ENCODE results near the gene GEMIN7. TPM values are rescaled to one million over a fixed set of nuclear protein-coding genes. Genes with fewer than 3 reads are reported as not detected.

The GEMIN7 gene
- polyA plus RNA-seq, 4 donors, result 25.3 to 49.7 (median 35.4) TPM

- Histone ChIP-seq H3K9me3 (ENCODE audit: control insufficient read depth in 2 of 2, insufficient read depth in 1 of 2, low read depth in 1 of 2, low read length in 1 of 2) (peaks cover 0 to 5% of the 10 kb centered on the region in 2 donors), H3K36me3 (ENCODE audit: control insufficient read depth in 3 of 3, insufficient read depth in 2 of 3, low read depth in 1 of 3, low read length in 3 of 3) (peaks cover 10 to 72% (median 14%) of the 10 kb centered on the region in 3 donors), H3K4me3 (ENCODE audit: low read depth in 1 of 3, low read length in 3 of 3) (peak overlapping the region in 2 of 3 donors; percentile 89 to 97), H3K27ac (ENCODE audit: low read depth in 1 of 3, low read length in 2 of 3) (peak overlapping the region in 1 of 3 donors; percentile 99), H3K27me3 (ENCODE audit: control insufficient read depth in 3 of 3, insufficient read depth in 3 of 3, low read length in 3 of 3) (no peaks in the 10 kb centered on the region), H3K4me1 (ENCODE audit: control insufficient read depth in 3 of 3, insufficient read depth in 2 of 3, low read depth in 1 of 3, low read length in 2 of 3) (peaks cover 0 to 24% (median 7%) of the 10 kb centered on the region in 3 donors)
- DNase-seq (no peak), FAIRE-seq (no peak)
- 72 to 78% (median 76%) methylated on average over 19 of the region's 19 CpGs for WGBS, 3 donors
Measured at GRCh38 chr19:45040059-45040771, 38.8 kb upstream of the GEMIN7 start.

GRCh38 chr19:45041125-45041524, 37.9 kb upstream of the GEMIN7 start:
- 84 to 90% (median 89%) methylated on average over 6 of the region's 6 CpGs for WGBS, 3 donors
- DNase-seq, result no peak
- Histone ChIP-seq H3K4me3 (ENCODE audit: low read depth in 1 of 3, low read length in 3 of 3) (no peak overlapping the region), H3K9me3 (ENCODE audit: control insufficient read depth in 2 of 2, insufficient read depth in 1 of 2, low read depth in 1 of 2, low read length in 1 of 2) (no peaks in the 10 kb centered on the region), H3K4me1 (ENCODE audit: control insufficient read depth in 3 of 3, insufficient read depth in 2 of 3, low read depth in 1 of 3, low read length in 2 of 3) (peaks cover 0 to 33% (median 7%) of the 10 kb centered on the region in 3 donors), H3K27ac (ENCODE audit: low read depth in 1 of 3, low read length in 2 of 3) (no peak overlapping the region), H3K27me3 (ENCODE audit: control insufficient read depth in 3 of 3, insufficient read depth in 3 of 3, low read length in 3 of 3) (no peaks in the 10 kb centered on the region), H3K36me3 (ENCODE audit: control insufficient read depth in 3 of 3, insufficient read depth in 2 of 3, low read depth in 1 of 3, low read length in 3 of 3) (peaks cover 10 to 74% (median 11%) of the 10 kb centered on the region in 3 donors)
- FAIRE-seq, result no peak

GRCh38 chr19:45045671-45046353, 33.2 kb upstream of the GEMIN7 start:
- no peak for FAIRE-seq
- Histone ChIP-seq H3K36me3 (ENCODE audit: control insufficient read depth in 3 of 3, insufficient read depth in 2 of 3, low read depth in 1 of 3, low read length in 3 of 3) (peaks cover 7 to 72% (median 11%) of the 10 kb centered on the region in 3 donors), H3K27ac (ENCODE audit: low read depth in 1 of 3, low read length in 2 of 3) (peak overlapping the region; percentile 49 to 84 (median 52)), H3K9me3 (ENCODE audit: control insufficient read depth in 2 of 2, insufficient read depth in 1 of 2, low read depth in 1 of 2, low read length in 1 of 2) (no peaks in the 10 kb centered on the region), H3K4me3 (ENCODE audit: low read depth in 1 of 3, low read length in 3 of 3) (no peak overlapping the region), H3K4me1 (ENCODE audit: control insufficient read depth in 3 of 3, insufficient read depth in 2 of 3, low read depth in 1 of 3, low read length in 2 of 3) (peaks cover 0 to 30% (median 3%) of the 10 kb centered on the region in 3 donors), H3K27me3 (ENCODE audit: control insufficient read depth in 3 of 3, insufficient read depth in 3 of 3, low read length in 3 of 3) (no peaks in the 10 kb centered on the region)
- 14 to 57% (median 41%) methylated on average over 14 of the region's 14 CpGs for WGBS, 3 donors
- peak; percentile 72 to 83 for DNase-seq

- FAIRE-seq, result no peak
- Histone ChIP-seq H3K9me3 (ENCODE audit: control insufficient read depth in 2 of 2, insufficient read depth in 1 of 2, low read depth in 1 of 2, low read length in 1 of 2) (no peaks in the 10 kb centered on the region), H3K27me3 (ENCODE audit: control insufficient read depth in 3 of 3, insufficient read depth in 3 of 3, low read length in 3 of 3) (no peaks in the 10 kb centered on the region), H3K27ac (ENCODE audit: low read depth in 1 of 3, low read length in 2 of 3) (peak overlapping the region; percentile 49 to 84 (median 52)), H3K4me3 (ENCODE audit: low read depth in 1 of 3, low read length in 3 of 3) (no peak overlapping the region), H3K36me3 (ENCODE audit: control insufficient read depth in 3 of 3, insufficient read depth in 2 of 3, low read depth in 1 of 3, low read length in 3 of 3) (peaks cover 7 to 69% (median 11%) of the 10 kb centered on the region in 3 donors), H3K4me1 (ENCODE audit: control insufficient read depth in 3 of 3, insufficient read depth in 2 of 3, low read depth in 1 of 3, low read length in 2 of 3) (peaks cover 2 to 34% (median 3%) of the 10 kb centered on the region in 3 donors)
- WGBS, 3 donors, result 60 to 74% (median 65%) methylated on average over 7 of the region's 7 CpGs
- peak in 1 of 2 donors; percentile 26 for DNase-seq
Measured at GRCh38 chr19:45046355-45046754, 32.7 kb upstream of the GEMIN7 start.

- no peaks in the 10 kb centered on the region for H3K27me3 ChIP-seq (ENCODE audit: control insufficient read depth in 3 of 3, insufficient read depth in 3 of 3, low read length in 3 of 3)
- no peak overlapping the region for H3K4me3 ChIP-seq (ENCODE audit: low read depth in 1 of 3, low read length in 3 of 3)
- H3K36me3 ChIP-seq (ENCODE audit: control insufficient read depth in 3 of 3, insufficient read depth in 2 of 3, low read depth in 1 of 3, low read length in 3 of 3), result peaks cover 4 to 69% (median 8%) of the 10 kb centered on the region in 3 donors
- no peaks in the 10 kb centered on the region for H3K9me3 ChIP-seq (ENCODE audit: control insufficient read depth in 2 of 2, insufficient read depth in 1 of 2, low read depth in 1 of 2, low read length in 1 of 2)
- H3K4me1 ChIP-seq (ENCODE audit: control insufficient read depth in 3 of 3, insufficient read depth in 2 of 3, low read depth in 1 of 3, low read length in 2 of 3), result peaks cover 2 to 39% (median 3%) of the 10 kb centered on the region in 3 donors
- FAIRE-seq, result no peak
- 69 to 89% (median 87%) methylated on average over 7 of the region's 7 CpGs for WGBS, 3 donors
- H3K27ac ChIP-seq (ENCODE audit: low read depth in 1 of 3, low read length in 2 of 3), result no peak overlapping the region
- no peak for DNase-seq
Measured at GRCh38 chr19:45047188-45047797, 31.8 kb upstream of the GEMIN7 start.

GRCh38 chr19:45049073-45049736, 29.9 kb upstream of the GEMIN7 start:
- peaks cover 0 to 74% (median 7%) of the 10 kb centered on the region in 3 donors for H3K36me3 ChIP-seq (ENCODE audit: control insufficient read depth in 3 of 3, insufficient read depth in 2 of 3, low read depth in 1 of 3, low read length in 3 of 3)
- WGBS, 3 donors, result 71 to 88% (median 83%) methylated on average over 8 of the region's 8 CpGs
- FAIRE-seq (no peak), DNase-seq (no peak)
- H3K9me3 ChIP-seq (ENCODE audit: control insufficient read depth in 2 of 2, insufficient read depth in 1 of 2, low read depth in 1 of 2, low read length in 1 of 2), result no peaks in the 10 kb centered on the region
- no peaks in the 10 kb centered on the region for H3K27me3 ChIP-seq (ENCODE audit: control insufficient read depth in 3 of 3, insufficient read depth in 3 of 3, low read length in 3 of 3)
- H3K4me1 ChIP-seq (ENCODE audit: control insufficient read depth in 3 of 3, insufficient read depth in 2 of 3, low read depth in 1 of 3, low read length in 2 of 3), result peaks cover 2 to 46% (median 3%) of the 10 kb centered on the region in 3 donors
- H3K27ac ChIP-seq (ENCODE audit: low read depth in 1 of 3, low read length in 2 of 3), result no peak overlapping the region
- H3K4me3 ChIP-seq (ENCODE audit: low read depth in 1 of 3, low read length in 3 of 3), result no peak overlapping the region

- FAIRE-seq (no peak), DNase-seq (no peak)
- Histone ChIP-seq H3K27me3 (ENCODE audit: control insufficient read depth in 3 of 3, insufficient read depth in 3 of 3, low read length in 3 of 3) (no peaks in the 10 kb centered on the region), H3K27ac (ENCODE audit: low read depth in 1 of 3, low read length in 2 of 3) (no peak overlapping the region), H3K36me3 (ENCODE audit: control insufficient read depth in 3 of 3, insufficient read depth in 2 of 3, low read depth in 1 of 3, low read length in 3 of 3) (peaks cover 0 to 73% (median 6%) of the 10 kb centered on the region in 3 donors), H3K4me3 (ENCODE audit: low read depth in 1 of 3, low read length in 3 of 3) (no peak overlapping the region), H3K4me1 (ENCODE audit: control insufficient read depth in 3 of 3, insufficient read depth in 2 of 3, low read depth in 1 of 3, low read length in 2 of 3) (peaks cover 2 to 41% (median 3%) of the 10 kb centered on the region in 3 donors), H3K9me3 (ENCODE audit: control insufficient read depth in 2 of 2, insufficient read depth in 1 of 2, low read depth in 1 of 2, low read length in 1 of 2) (no peaks in the 10 kb centered on the region)
- 93 to 96% (median 94%) methylated on average over 6 of the region's 6 CpGs for WGBS, 3 donors
Measured at GRCh38 chr19:45050036-45050435, 29.0 kb upstream of the GEMIN7 start.

Data from small intestine (tissue), 7 donors.